Pancreas (tissue), 10 donors: ENCODE results near the gene VSIG10. TPM values are rescaled to one million over a fixed set of nuclear protein-coding genes. Genes with fewer than 3 reads are reported as not detected.

Experiments
- ATAC-seq, 4 donors: fragments of 200-7000 bp; cut with Tn5 transposase; one replicate each; pipeline versions ENCODE4 v1.8.0 to v1.9.1; 2020; ENCODE audit warnings: mild to moderate bottlenecking in 4 of 4, moderate library complexity in 4 of 4
- DNase-seq, 6 donors: peaks; one replicate each; pipeline ENCODE4 v3.0.0-alpha.2; 2020
- FAIRE-seq: peaks from 2 replicates; lab custom pipeline; 2012; peaks lifted over from hg19 to GRCh38; lab: Jason Lieb, UNC
- H3K27ac ChIP-seq, 4 donors: fragments of 200-600 bp; sonication (generic); 1 replicate in 3 of 4; 2 replicates in 1 of 4; pipeline versions ENCODE4 v1.5.0 to v1.8.0; 2020
- H3K27me3 ChIP-seq, 4 donors: fragments of 200-600 bp; one replicate each; pipeline ENCODE4 v1.8.0; 2021
- H3K36me3 ChIP-seq, 3 donors: fragments of 200-600 bp; sonication (generic) in 1 of 3; one replicate each; pipeline versions ENCODE4 v1.5.0 to v1.8.0; 2020 to 2021
- H3K4me1 ChIP-seq, 3 donors: fragments of 200-600 bp; one replicate each; pipeline ENCODE4 v1.8.0; 2021
- H3K4me3 ChIP-seq, 4 donors: fragments of 200-600 bp; sonication (generic) in 2 of 4; one replicate each; pipeline versions ENCODE4 v1.5.0 to v1.8.0; 2020 to 2021
- H3K9me3 ChIP-seq, 4 donors: fragments of 200-600 bp; one replicate each; pipeline ENCODE4 v1.8.0; 2021
- WGBS, 2 donors: extraction: QIAGEN DNeasy Blood & Tissue Kit; methylation state at CpG; one replicate each; pipeline ENCODE4 v1.1.7; 2013; 5-methylcytosine and 5-hydroxymethylcytosine counted together
- intact Hi-C, 3 donors: fragments of 100-400 bp; cut with DNase I; formaldehyde crosslinking; loops; one replicate each; pipeline versions ENCODE4 v1.11.1 to v1.14.2; 2022
- polyA plus RNA-seq, 2 donors: library from polyadenylated mRNA; stranded (reverse); fragments of 200-250 nt; gene quantifications; one replicate each; pipeline ENCODE4 v1.2.3, GENCODE V29; 2013
- total RNA-seq, 6 donors: library from RNA; stranded (reverse); fragmentation: NEBNext Ultra II Directional in 4 of 6; extraction: Animal tissue kit (Norgen Biotek cat#: 25700) in 4 of 6; gene quantifications; one replicate each; pipeline versions ENCODE4 v1.2.1 to v1.2.4, GENCODE V29; 2021 to 2023
- TF ChIP-seq, protein P1 (sequence below), 4 donors: fragments of 200-600 bp; sonication (generic) in 3 of 4; IDR thresholded peaks; one replicate each; pipeline versions ENCODE4 v1.5.0 to v1.8.0; 2021; ENCODE audit warnings: antibody characterized with exemption in 4 of 4
- donor health status: healthy with polysubstance abuse.
- donor health status: DM: no; HTN: no; CAD: no; lungs with moderate emphysema.
- donor health status: DM: no; HTN: no; CAD: no.
- donor health status: control.
- donor health status: control.
- donor health status: Bipolar disorder and iron deficiency.
- donor health status: DM: yes; HTN: yes; CAD: no.
- donor health status: DM: no; HTN: no; CAD: no.
- donor health status: DM: no; HTN: no; CAD: no.
- donor health status: DM: yes; HTN: yes; CAD: no.

The VSIG10 gene
- total and polyA plus RNA-seq, 8 donors = 11.3 to 34.4 (median 15.8) TPM

DNA sequence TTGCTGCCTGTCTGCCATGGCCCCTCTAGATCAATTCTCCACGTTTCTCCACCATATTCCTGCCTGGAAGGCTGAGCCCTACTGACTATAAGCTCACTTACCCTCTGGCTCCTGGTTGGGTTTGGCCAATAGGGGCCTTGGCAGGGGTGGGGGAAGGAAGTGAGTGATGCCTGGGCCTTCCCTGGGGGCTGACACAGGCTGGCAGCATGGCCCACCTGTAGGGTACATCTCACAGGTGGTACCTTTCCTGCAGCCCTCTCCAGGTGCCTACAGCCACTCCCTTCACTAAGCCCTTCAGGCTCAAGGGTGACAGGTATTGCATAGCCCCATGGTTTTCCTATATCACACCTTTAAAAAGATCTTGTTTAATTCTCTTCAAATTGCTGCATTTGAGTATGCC lies 83.8 kb downstream of the VSIG10 start:
- peaks cover 0 to 6% (median 0%) of the 10 kb centered on the region in 3 donors for H3K4me1 ChIP-seq
- H3K27ac ChIP-seq = no peak overlapping the region
- ATAC-seq (no peak), FAIRE-seq (no peak), DNase-seq (no peak)
- H3K4me3 ChIP-seq = no peak overlapping the region
- no peaks in the 10 kb centered on the region for H3K9me3 ChIP-seq
- TF ChIP-seq, protein P1, sequence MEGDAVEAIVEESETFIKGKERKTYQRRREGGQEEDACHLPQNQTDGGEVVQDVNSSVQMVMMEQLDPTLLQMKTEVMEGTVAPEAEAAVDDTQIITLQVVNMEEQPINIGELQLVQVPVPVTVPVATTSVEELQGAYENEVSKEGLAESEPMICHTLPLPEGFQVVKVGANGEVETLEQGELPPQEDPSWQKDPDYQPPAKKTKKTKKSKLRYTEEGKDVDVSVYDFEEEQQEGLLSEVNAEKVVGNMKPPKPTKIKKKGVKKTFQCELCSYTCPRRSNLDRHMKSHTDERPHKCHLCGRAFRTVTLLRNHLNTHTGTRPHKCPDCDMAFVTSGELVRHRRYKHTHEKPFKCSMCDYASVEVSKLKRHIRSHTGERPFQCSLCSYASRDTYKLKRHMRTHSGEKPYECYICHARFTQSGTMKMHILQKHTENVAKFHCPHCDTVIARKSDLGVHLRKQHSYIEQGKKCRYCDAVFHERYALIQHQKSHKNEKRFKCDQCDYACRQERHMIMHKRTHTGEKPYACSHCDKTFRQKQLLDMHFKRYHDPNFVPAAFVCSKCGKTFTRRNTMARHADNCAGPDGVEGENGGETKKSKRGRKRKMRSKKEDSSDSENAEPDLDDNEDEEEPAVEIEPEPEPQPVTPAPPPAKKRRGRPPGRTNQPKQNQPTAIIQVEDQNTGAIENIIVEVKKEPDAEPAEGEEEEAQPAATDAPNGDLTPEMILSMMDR (IDR thresholded peaks at IDR 0.05) = no peak
- intact Hi-C loops = no loop called here
- WGBS, 2 donors = 53 to 76% methylated on average over 1 of the region's 1 CpG
- peaks cover 0 to 13% (median 0%) of the 10 kb centered on the region in 3 donors for H3K36me3 ChIP-seq
- H3K27me3 ChIP-seq = no peaks in the 10 kb centered on the region

DNA sequence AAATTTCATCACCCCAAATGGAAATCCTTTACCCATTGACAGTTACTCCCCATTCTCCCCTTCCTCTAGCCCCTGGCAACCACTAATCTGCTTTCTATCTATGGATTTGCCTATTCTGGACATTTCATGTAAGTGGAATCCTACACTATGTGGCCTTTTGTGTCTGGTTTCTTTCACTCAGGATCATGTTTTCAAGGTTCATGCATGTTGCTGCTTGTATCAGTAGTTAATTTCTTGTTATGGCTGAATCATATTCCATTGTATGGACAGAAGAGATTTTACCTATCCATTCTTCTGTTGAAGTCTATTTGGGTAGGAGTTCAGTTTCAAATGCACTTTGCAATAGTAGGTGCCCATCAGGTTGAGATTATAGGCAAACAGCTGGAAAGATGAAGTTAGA lies 85.9 kb downstream of the VSIG10 start:
- intact Hi-C loops = no loop called here
- H3K9me3 ChIP-seq = no peaks in the 10 kb centered on the region
- TF ChIP-seq, protein P1 (IDR thresholded peaks at IDR 0.05) = no peak
- no peak for ATAC-seq
- H3K27ac ChIP-seq = no peak overlapping the region
- H3K27me3 ChIP-seq = no peaks in the 10 kb centered on the region
- H3K36me3 ChIP-seq = peaks cover 0 to 9% (median 0%) of the 10 kb centered on the region in 3 donors
- H3K4me3 ChIP-seq = no peak overlapping the region
- DNase-seq = no peak
- H3K4me1 ChIP-seq = peaks cover 0 to 6% (median 0%) of the 10 kb centered on the region in 3 donors
- no peak for FAIRE-seq

DNA sequence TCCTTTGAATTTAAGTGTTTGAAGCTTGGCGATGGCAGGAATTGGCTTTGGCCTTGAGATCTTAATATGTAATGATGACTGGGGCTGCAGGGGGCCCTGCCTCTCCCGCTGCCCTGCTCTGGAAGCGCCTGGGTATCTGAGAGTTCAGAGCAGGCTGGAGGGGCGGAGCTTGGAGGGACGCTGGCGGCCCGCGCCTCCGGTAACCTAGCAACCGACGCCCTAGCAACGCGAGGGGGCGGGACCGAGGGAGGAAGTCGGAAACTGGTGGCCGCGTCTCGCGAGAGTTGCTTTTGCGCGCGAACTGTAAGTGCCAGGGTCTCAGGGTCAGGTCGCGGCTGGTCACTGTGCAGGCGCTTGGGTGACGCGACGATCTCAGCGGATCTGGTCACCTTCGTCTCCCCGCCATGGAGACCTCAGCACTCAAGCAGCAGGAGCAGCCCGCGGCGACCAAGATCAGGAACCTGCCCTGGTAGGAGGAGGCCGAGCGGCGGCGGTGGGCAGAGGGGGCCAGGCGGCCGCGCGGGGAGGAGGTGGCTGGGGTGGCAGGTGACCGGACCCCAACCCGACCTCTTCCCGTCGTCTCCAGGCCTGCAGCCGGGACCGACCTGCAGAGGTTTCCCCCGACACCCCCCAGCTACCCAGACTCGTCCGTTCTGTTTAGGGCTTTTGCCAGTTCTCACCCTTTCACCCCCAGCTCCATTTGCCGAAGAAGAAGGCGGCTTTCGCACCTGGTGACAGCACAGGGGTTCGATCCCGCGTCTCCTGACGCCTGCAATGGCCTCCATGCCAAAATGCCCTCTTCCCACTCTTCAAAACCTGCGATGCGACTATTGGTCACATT lies 87.2 kb downstream of the VSIG10 start, which contains the start of gene RFC5:
Gene RFC5, plus strand, starts transcription at position 280 of the 841 bp plus-strand sequence. Its CDS starts 125 bp downstream, at position 405.
- Histone ChIP-seq H3K4me3 (peak within 1 kb of the TSS; percentile 63 to 92 (median 90)), H3K36me3 (peaks cover 0 to 9% (median 0%) of the 10 kb centered on the region in 3 donors), H3K4me1 (peaks cover 0 to 6% (median 0%) of the 10 kb centered on the region in 3 donors), H3K9me3 (no peaks in the 10 kb centered on the region), H3K27ac (peak within 1 kb of the TSS in 3 of 4 donors; percentile 16 to 47 (median 32)), H3K27me3 (no peaks in the 10 kb centered on the region)
- peak; percentile 98 to 100 (median 99) for DNase-seq
- intact Hi-C loops = no loop called here
- 0% methylated on average over 51 to 61 of the region's 61 CpGs for WGBS, 2 donors
- TF ChIP-seq, protein P1 (IDR thresholded peaks at IDR 0.05) = no peak
- peak; percentile 99 to 100 (median 100) for ATAC-seq
- FAIRE-seq = no peak

DNA sequence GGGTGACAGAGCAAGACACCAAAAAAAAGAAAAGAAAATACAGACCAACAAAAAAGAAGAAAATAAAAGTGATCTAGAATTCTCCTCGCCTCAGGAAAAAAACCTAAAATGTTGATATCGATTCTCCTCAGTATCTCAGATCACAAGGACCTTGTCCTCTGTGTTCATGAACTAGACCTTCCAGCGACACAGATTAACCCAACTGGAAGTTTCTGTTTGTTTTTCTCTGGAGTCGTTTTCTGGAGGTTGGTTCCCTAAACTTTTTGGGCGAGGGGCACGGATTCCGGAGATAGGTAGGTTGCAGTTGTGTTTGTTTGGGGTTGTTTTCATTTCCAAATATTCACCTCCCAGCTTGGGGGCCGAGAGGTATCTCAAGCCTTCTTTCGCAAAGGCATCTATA lies 87.9 kb downstream of the VSIG10 start:
- Histone ChIP-seq H3K4me1 (peaks cover 0 to 6% (median 0%) of the 10 kb centered on the region in 3 donors), H3K27ac (peak overlapping the region in 2 of 4 donors; percentile 16 to 47), H3K27me3 (no peaks in the 10 kb centered on the region), H3K9me3 (no peaks in the 10 kb centered on the region), H3K4me3 (peak overlapping the region; percentile 63 to 92 (median 90)), H3K36me3 (peaks cover 0 to 9% (median 0%) of the 10 kb centered on the region in 3 donors)
- intact Hi-C loops = no loop called here
- 4 to 7% methylated on average over 9 of the region's 9 CpGs for WGBS, 2 donors
- TF ChIP-seq, protein P1 (IDR thresholded peaks at IDR 0.05) = no peak
- FAIRE-seq (no peak), ATAC-seq (peak; percentile 5 to 30 (median 18)), DNase-seq (no peak)
